GM18868 (cell line): ENCODE results near the gene GLE1.
"Not testable (repeated sequence)": the region's sequence is repeated elsewhere in the genome, so short reads cannot be mapped to it uniquely, and the experiment has no call there.

Experiments
- ATAC-seq: cut with Tn5 transposase; IDR thresholded peaks from one replicate; pipeline ENCODE4 v1.9.1; 2021; ENCODE audit warnings: mild to moderate bottlenecking, moderate library complexity; ENCODE audit not compliant: unreplicated experiment

Gene GLE1

DNA sequence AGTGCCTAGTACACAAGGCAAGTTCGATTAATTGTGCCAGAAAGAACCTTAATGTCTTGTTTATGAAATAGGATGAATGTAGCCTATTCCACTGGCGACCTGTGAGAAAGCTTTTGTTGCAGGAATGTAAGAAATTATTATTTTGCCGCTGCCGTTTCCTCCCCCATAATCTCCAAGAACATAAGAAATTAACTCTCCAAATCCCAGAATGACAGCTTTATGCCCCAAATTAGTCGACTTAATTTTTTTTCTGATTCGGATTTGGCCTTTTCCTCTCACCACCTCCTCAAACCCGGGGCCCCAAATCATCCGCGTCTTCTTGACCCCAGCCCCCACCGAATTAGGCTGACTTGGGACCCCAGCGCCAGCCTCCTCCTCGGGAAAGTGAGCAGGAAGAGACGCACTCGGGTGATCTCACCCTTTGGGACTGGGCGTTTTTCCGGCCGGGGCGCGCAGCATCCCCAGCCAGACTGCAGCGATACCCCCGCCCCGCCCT is 47.2 kb downstream of the GLE1 start:
- ATAC-seq, result no peak

GRCh38 chr9:128552153-128552743 is 47.7 kb downstream of the GLE1 start, which contains the start of gene SPTAN1:
Gene SPTAN1, plus strand, starts transcription at chr9:128552587. Its CDS starts 14,154 bp downstream, at chr9:128566741.
- ATAC-seq, result peak; percentile 85

GRCh38 chr9:128552744-128553440 is 48.4 kb downstream of the GLE1 start:
- peak; percentile 21 for ATAC-seq

- ATAC-seq, result no peak
Observed at GRCh38 chr9:128553728-128554127, 49.2 kb downstream of the GLE1 start.

DNA sequence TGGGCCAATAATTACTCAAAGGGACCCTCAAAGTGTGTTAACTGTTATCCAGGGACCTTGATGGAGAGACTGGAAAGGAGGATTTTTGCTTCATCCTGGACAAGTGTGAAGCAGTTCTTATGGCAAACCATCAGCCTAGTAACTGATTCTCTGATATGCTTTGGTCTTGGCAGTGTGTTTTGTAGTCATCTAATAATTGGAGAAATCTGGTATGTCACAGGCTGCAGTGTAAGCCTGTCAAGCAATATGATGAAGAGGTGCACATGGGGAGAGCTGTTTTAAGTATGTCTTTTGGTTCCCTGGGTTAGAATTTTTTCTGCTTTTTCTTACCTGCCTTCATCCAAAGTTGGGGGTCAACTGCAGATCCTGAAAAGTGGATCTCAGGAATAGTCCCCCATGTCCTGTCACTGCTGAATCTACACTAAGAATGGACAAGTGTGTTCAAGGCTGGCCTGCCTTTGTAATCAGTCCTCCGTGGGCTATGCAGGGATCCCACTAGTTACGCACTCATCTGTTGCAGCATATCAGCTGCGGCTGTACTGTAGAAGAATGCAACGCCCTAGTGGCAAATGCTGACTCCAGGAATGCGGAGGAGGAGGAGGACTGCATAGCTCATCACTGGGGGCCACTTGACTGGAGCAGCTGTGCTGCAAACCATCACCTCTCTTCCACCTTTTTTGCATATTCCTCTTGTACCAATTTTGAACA is 49.8 kb downstream of the GLE1 start:
- no peak for ATAC-seq

- ATAC-seq, result no peak
Observed at GRCh38 chr9:128555180-128555721, 50.7 kb downstream of the GLE1 start.

GRCh38 chr9:128556276-128556675 is 51.8 kb downstream of the GLE1 start:
- no peak for ATAC-seq

GRCh38 chr9:128556926-128557634 is 52.6 kb downstream of the GLE1 start:
- ATAC-seq, result no peak

DNA sequence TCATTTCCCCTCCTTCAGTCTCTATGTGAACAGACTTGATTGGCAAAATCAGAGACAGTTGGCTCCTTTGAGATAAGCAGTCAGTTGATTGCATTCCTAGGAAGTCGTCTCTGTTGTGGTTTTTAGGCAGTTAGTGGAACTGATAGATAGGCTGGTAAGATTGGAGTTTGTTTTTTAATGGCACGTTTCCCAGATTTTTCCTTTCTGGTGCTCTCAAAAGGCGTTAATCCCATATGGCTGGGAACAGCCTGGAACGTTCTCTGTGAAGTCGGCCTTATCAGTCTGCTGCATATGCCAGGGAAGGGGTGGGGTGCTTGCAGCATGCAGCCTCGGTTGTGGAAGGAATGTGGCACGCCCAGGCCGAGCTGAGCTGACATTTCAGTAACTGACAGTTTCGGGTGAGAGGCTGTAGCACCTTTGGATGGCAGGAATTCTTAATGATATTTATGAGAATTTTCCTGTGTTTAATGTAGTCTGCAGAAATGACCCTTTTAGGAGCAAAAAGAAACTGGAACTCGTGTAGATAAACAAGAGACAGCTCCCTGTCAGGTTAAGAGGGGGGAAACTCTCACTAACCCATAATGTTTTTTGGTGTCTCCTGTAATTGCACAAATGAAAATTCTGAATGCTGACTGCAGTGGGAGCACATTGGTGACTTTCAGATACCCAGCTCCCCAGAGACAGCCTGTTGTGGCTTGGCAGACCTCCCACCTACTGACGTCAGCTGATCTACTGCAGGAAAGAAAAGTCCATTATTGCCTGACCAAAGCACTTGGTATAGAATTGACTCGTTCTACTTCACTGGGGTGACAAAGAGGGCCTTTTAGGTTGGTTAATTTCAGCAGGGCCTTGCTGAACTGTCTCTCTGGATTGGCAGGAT is 54.2 kb downstream of the GLE1 start:
- peak; percentile 81 for ATAC-seq

GRCh38 chr9:128565578-128565977 is 61.1 kb downstream of the GLE1 start:
- ATAC-seq, result no peak

GRCh38 chr9:128568470-128569078 is 64.1 kb downstream of the GLE1 start:
- no peak for ATAC-seq

- ATAC-seq, result no peak
Observed at GRCh38 chr9:128575469-128575868, 71.0 kb downstream of the GLE1 start.

DNA sequence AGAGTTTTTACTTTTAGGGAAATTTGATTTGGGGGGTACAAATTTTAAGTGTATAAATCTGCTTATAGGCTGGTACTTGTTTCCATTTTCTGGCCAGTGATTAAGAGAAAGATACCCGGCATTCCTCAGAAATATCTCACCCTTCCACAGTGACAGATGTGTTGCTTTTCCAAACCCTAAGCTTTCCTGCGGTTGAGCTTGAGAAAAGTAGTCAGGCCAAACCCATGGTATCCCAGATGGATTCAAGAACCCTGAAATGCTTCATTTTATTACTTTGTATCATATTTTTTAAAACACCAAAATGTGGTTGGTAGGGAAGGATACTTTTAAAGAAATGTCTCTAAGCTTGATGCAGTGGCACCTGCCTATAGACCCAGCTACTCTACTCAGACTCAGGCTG is 71.4 kb downstream of the GLE1 start:
- ATAC-seq, result no peak

DNA sequence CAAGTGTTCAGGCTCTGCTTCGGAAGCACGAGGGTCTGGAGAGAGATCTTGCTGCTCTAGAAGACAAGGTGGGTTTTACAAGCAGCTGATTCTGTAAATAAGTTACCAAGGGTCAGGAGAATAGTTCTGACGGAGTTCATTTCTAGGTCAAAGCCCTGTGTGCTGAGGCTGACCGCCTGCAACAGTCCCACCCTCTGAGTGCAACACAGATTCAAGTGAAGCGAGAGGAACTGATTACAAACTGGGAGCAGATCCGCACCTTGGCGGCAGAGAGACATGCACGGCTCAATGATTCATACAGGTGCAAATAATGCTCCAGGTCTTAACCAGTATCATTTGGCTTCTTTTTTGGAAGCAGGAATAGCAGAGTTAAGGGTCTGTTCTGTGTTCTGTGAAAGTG is 72.7 kb downstream of the GLE1 start:
- no peak for ATAC-seq

GRCh38 chr9:128579194-128579593 is 74.7 kb downstream of the GLE1 start:
- ATAC-seq, result no peak

- no peak for ATAC-seq
Observed at GRCh38 chr9:128580731-128581130, 76.2 kb downstream of the GLE1 start.

DNA sequence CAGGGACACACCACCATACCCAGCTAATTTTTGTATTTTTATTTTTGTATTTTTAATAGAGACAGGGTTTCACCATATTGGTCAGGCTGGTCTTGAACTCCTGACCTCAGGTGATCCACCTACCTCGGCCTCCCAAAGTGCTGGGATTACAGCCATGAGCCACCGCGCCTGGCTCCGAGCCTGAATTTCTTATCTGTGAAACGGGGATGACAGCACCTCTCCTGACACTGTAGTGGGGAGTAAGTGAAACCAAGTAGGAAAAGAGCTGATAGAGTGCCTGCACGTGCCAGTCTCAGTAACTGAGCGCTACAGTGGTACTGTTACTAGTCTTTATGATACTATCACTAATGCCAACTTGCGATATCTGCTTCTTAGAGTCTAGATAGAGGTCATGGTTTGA is 80.6 kb downstream of the GLE1 start:
- not testable (repeated sequence) for ATAC-seq

DNA sequence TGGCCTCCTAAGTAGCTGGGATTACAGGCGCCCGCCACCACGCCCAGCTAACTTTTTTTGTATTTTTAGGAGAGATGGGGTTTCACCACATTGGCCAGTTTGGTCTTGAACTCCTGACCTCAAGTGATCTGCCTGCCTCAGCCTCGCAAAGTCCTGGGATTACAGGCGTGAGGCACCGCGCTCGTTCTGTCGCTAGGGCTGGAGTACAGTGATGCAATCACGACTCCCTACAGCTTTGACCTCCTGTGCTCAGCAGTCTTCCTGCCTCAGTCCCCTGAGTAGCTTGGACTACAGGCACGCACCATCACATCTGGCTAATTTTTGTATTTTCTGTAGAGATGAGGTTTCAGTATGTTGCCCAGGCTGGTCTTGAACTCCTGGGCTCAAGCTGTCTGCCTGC is 82.4 kb downstream of the GLE1 start:
- not testable (repeated sequence) for ATAC-seq

GRCh38 chr9:128587453-128587852 is 82.9 kb downstream of the GLE1 start:
- ATAC-seq, result no peak
